Measurements from ENCODE around the gene PCDHB5.
"Not testable (repeated sequence)": the region's sequence is repeated elsewhere in the genome, so short reads cannot be mapped to it uniquely, and the experiment has no call there.

Gene PCDHB5

GRCh38 chr5:141155540-141156374, 20.8 kb downstream of the PCDHB5 start:
- peak in 1 of 2 experiments; percentile 49 for DNase-seq

- DNase-seq, result not testable (repeated sequence)
Observed at GRCh38 chr5:141157356-141157755, 22.4 kb downstream of the PCDHB5 start.

- not testable (repeated sequence) for DNase-seq
Observed at GRCh38 chr5:141157901-141158300, 22.9 kb downstream of the PCDHB5 start.

GRCh38 chr5:141172381-141173204, 37.6 kb downstream of the PCDHB5 start, which contains the start of gene PCDHB7:
Gene PCDHB7 (plus strand): TSS chr5:141172644. CDS start chr5:141172836, 192 bp downstream.
- no peak for DNase-seq

- DNase-seq, result not testable (repeated sequence)
Observed at GRCh38 chr5:141174291-141175104, 39.5 kb downstream of the PCDHB5 start.

GRCh38 chr5:141175933-141176332, 40.9 kb downstream of the PCDHB5 start:
- no peak for DNase-seq

- DNase-seq, result not testable (repeated sequence)
Observed at GRCh38 chr5:141177577-141178191, 42.7 kb downstream of the PCDHB5 start, which contains the start of gene PCDHB8. Gene PCDHB8 (plus strand): TSS chr5:141177790. CDS start chr5:141178035, 245 bp downstream.

GRCh38 chr5:141179371-141179770, 44.4 kb downstream of the PCDHB5 start:
- not testable (repeated sequence) for DNase-seq

- DNase-seq, result not testable (repeated sequence)
Observed at GRCh38 chr5:141179876-141180275, 44.9 kb downstream of the PCDHB5 start.

GRCh38 chr5:141180313-141180712, 45.3 kb downstream of the PCDHB5 start:
- DNase-seq, result no peak

- DNase-seq, result no peak
Observed at GRCh38 chr5:141182248-141182647, 47.2 kb downstream of the PCDHB5 start, which contains the start of gene PCDHB16. Gene PCDHB16 (plus strand): TSS chr5:141182387. CDS start chr5:141182560, 173 bp downstream.

GRCh38 chr5:141184117-141184855, 49.3 kb downstream of the PCDHB5 start:
- DNase-seq, result not testable (repeated sequence)

- DNase-seq, result peak; percentile 6 to 22
Observed at GRCh38 chr5:141186897-141187512, 52.0 kb downstream of the PCDHB5 start, which contains the start of gene PCDHB9. Gene PCDHB9 (plus strand): TSS chr5:141187161. CDS start chr5:141187319, 158 bp downstream.

Measured in NCI-H187 (cell line).